CD4-positive, alpha-beta T cell treated with Interleukin-15 for 1 hour (primary cell): ENCODE measurements around the gene HSD17B2.

Source experiments
- DNase-seq: peaks from one replicate; pipeline ENCODE4 v3.0.0-alpha.2; 2020

The HSD17B2 gene

DNA sequence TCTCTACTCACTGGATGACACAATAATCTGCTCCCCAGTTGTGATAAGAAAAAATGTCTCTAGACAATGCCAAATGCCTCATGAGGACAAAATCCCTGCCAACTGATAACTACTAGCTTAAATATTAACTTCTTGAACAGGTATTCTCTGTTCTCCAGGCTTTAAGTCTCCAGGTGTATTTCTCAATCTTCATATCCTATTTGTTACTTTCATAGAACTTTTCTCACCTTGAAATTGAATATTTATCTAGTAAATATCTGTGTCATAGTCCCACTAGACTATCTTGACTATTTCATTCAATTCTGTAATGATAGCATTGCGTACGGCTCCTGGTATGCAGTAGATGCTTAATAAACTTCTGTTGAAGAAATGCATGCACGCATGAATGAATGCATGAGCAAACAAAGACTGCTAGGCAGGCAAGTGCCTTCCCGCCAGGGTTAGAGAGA, 15.9 kb downstream of the HSD17B2 start:
- no peak for DNase-seq

DNA sequence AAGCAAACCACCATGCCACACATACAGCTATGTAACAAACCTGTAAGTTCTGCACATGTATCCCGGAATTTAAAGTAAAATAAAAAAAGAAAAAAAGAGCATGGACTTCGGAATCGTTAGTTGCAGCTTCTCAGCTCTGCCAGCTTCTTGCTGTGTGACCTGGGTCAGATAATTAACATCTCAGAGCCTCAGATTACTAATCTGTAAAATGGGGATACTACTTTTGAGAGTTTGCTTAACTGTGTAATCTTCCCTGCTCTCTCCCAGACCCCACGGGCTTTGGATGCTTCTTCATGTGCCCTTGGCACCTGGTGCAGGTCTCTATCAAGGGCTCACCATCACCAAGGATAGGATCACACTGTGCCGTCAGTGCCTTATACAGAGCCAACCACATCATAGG, 16.6 kb downstream of the HSD17B2 start:
- no peak for DNase-seq

DNA sequence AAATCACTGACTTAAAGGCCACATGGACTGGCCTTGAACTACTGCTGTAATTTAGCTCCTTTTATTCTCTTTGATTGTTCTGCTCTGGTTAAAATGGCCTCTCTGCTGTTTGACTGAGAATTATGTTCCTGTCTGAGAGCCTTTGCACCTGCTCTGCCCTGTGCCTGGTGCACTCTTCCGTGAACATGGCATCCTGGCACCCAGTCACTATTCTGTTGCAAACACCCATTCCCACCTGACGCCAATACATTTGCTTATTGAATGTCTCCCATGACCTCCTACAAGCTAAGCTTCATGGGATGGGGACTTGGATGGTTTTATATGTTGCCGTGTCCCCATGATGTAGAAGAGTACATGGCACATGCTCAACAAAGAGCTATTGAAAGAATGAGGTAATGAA, 20.1 kb downstream of the HSD17B2 start:
- no peak for DNase-seq

DNA sequence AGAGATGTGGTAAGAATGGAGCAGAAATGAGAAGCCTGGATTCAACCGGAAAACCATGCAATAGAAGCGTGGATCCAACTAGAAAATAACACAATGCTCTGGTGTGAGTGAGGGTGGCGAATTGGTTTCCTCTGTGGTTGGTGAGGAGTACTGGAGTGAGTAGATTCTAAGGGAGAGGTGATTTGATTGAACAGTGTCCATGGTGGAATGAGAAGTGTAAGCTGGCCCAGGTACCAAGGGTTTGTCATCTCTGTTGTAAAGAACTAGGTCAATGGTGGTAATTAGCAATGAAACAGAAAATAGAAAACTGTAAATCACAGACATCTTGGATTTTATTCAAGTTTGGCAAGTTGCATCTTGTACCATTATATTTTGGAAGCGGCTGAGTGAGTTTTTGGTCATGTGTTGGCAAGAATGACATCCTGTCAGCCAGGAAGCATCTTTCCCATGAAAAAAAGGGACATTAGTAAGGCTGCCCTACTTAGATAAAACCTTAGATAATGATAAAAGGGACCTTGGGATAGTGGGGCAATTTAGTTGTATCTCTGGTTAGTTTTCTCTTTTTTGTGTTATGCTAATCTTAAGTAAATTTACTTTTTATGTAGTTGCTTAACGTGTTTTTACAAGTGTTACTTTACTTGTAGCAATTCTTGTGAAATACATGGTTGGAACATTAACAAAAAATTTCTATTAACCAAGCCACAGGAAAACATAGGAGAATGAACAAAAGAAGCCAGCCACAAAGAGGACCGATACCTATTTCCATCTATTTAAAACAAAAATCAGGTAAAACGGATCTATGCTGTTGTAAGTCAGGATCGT, 20.9 kb downstream of the HSD17B2 start:
- DNase-seq, result no peak

DNA sequence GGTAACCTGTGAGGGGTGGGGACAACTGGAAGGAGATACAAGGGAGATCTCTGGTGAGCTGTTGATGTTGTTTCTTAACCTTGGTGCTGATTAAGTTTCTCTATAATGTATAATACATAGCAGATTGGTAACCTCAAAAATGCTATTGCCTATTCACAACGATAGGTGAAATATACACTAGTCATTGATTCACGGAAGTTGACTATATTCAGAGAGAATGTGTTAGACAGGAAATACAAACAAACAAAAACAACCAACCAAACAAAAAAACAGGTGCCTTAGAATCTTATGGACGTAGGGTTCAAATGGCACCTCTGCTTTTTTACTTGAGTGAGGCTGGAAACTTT, 21.5 kb downstream of the HSD17B2 start:
- no peak for DNase-seq

DNA sequence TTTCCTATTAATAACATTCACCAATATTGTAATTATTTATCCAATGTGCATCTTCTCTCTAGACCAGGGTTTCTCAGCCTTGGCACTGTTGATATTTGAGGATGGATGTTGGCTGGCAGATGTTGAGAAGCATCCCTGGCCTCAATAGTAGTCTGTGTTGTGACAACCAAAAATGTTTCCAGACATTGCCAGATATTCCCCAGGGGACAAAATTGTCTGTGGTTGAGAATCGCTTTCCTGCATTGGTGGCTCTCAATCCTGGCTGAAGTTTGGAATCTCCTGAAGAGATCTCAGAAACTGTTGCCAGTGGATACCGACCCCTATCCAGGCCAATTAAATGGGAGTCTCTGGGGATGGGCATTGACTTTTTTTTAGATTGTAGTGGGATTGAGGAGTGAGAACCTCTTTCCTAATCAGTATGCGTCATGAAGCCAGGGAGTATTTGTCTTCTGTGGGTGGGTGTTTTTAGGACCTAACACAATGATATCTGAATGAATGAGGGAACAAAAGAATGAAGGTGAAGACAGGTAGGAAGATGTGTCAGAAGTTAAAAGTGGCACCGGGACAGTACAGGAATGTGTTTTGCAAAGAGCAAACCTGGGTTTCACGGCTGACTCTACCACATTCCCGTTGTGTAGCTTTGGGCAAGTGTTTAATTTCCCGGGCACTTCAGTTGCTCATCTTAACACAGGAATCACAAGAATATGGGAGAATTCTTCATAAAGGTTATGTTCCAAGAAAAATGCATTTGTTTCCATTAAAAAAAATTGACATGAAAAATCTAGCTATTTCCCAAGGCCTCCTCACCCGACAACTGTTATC, 24.3 kb downstream of the HSD17B2 start:
- no peak for DNase-seq

DNA sequence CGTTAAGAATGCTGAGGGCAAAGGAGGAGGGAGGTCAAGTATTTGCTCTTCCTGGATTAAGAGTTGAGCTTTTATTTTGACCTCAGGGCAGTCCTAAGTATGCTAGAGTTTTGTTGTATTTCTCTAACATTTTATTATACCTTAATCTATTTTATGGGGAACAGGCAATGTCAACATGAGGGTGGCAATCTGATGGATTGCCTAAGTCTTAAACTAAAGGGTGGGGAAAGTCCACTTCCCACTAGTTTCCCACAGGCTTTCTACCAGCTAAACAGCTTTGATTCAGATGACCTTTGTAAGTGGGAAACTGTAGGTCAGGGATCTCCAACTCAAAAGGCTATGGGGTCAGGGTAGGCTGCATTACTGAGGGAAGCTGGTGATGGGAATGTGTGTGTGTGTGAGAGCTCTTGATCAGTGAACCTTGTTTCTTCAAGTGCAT, 24.9 kb downstream of the HSD17B2 start:
- DNase-seq, result no peak

DNA sequence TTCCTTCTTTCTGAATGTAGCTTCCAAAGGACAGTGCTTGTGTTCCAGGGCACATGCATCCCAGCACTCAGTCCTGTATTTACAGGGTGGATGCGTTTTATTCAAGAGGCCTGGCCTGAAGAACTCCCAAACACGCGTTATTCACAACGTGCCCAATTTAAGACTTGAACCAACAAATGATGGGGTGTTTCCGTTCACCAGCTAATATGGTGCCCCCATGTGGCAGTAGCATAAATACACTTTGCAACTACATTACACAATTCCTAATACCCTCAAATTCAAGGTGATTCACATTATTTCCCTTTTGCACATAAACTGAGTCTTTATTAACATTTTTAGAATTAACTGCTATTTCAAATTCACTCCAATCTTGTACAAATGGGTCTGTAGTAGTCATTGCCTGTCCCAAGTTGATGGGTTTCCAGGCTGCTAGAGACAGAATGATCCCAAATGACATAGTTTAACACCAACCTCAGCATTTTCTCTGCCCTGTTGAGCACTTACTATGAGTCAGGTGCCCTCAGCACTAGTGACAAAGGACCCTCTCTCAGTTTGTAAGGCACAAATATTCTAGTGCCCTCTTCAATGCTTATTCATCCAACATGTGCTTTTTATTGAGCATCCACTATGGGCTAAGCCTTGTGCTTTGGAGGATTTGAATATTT, 26.9 kb downstream of the HSD17B2 start:
- no peak for DNase-seq

DNA sequence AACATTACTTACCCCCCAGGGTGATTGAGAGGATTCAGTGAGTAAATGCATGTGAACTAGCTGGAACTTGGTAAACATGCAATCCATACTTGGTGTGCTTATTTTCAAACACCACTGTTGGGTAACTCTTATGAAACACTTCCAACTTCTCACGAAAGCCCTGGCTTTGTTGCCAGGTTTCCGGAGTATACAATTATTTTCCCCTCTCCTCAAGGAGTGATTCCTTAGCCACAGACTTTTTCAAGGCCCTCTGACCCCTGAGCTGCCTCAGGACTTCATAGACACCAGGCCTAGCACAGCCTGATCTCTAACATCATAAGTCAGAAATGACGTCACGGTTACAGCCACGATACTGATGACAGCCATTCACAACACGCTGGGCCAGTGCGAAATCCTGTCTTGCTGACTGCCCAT, 27.6 kb downstream of the HSD17B2 start:
- DNase-seq, result no peak

DNA sequence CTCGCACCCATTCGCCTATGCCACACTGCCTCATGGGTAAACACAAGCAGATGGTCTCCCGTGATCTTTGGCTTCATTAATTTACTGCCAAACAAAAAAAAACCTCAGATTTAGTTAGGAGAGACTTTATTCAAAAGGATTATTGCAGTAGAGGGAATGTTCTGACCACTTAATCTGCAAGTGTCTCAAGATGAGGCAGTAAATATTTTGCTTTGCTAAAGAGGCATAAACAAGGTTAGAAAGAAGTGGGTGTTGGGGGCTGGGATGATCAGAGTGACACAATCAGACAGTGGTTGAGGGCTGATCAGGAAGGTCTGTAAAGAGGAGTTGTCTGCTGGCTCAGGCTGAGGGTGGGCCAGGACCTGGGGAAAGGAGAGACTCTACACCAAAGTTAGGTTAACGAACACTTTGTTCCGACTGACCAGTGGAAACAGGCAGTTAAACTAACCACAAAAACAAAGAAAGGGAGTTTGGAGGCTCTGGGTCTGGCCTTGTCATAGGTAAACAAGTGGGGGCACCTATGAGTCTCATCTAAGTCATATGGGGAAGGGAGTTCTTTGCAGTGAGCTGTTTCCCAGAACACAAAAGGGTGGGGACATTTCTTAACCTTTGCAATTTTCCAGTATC, 28.5 kb downstream of the HSD17B2 start:
- no peak for DNase-seq

DNA sequence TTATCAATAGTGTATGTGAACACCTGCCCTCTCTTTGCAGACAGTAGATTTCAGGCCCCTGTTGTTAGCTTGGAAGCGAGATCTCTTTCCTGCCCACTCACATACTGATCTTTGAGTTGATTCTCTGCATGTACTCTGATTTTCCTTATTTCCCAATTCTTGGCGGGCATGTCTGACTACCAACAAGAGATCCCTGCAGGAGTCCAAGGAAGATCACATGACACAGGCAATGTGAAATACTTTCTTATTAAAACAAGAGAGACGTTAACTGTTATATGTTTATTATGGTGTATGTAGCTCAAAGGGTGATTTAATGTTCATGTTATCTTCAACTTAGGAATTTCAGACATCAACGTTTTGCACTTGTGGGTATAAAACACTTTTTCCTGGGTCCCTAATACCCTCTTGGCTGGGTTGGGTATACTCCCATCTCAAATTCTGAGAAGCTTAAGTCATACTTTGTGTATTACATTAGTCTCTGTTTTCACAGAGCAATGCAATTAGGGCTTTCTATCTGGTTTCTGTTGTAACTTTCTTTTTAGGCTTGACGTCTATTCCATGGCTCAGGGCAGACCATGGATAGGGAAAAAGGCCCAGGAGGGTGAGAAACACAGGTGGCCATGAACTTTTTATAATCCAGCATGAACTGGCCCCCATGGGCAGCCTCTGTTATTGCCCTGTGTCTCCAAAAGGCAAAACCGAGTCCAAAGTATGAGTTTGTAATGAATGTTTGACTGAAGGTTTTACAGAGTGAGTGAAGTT, 32.2 kb downstream of the HSD17B2 start:
- DNase-seq, result no peak

DNA sequence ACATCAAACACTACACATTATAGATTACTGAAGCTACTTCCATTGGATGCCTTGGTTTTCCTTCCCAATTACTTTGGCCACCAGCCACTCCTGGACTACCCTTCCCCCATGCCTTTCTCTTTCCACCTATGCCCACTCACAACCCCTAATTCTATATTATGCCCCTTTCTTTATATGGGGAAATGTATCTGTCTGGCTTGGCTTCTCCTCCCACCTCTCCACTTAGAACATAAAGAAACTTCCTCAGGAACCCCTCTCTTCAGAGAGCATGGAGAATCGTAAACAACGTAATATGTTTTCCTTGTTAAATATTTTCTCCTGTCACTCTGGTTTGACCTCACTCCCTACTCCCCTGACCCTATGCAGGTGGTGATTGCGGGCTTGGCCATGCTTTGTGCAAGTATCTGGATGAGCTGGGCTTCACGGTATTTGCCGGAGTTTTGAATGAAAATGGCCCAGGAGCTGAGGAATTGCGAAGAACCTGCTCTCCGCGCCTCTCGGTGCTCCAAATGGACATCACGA, 32.8 kb downstream of the HSD17B2 start:
- no peak for DNase-seq

DNA sequence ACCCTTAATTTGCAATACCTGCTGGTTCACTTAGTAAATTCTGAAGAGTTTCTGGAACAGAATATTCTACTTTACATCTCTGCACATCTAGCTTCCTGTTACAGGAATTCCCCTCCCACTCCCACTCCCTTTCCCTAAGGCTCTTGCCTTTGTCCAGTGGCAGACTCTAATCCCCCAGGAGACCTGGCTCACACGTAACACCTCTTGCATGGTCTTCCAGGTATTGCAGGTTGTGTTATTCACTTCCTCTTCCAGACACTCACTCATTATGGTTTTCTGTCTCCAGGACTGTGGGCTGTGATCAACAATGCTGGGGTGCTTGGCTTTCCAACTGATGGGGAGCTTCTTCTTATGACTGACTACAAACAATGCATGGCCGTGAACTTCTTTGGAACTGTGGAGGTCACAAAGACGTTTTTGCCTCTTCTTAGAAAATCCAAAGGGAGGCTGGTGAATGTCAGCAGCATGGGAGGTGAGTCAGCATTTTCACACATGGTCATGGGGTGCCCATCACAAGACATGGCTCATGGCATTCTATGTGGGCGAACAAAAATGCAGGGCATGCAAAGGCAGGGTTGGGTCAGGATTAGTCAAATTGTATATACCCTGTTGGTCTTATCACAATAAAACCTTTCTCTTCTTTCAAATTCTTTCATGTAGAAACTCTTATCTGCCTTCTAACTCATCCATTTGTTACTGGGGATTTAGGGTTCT, 35.8 kb downstream of the HSD17B2 start:
- DNase-seq, result no peak

DNA sequence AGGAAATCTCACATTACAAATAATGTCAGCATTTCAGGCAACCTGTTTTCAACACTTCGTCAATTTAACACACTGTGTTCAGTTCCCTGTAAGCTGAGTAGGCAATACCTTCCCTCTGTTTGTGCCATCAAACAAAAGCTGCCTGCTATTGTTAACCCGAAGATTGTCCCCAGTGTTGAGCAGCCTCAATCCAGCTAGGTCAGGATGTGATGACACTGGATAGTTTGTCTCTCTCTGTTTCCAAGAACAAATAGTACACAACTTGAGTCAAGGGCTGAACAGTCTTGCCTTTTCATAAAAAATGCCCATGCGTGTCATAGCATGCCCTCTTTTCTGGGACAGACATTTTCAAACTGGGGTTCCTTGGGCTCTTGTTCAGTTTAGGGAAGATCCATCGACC, 36.4 kb downstream of the HSD17B2 start:
- no peak for DNase-seq

DNA sequence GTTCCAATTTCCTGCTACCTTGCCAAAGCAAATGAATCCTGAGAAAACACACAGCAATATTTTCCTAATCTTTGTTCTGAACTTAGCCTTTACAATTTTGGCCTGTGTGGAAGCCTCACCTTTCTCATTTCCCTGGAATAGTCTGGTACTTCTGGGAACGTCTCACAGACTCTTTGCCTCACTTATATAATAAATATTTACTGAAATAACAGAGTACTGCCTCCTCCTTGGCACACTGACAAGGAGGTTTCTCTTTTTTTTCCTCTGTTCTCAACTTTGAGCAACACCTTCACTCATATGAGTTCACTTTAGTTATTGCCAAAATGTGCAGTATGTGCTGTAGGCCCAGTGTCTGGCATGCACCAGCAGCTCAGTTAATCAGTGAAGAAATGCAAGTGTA, 37.3 kb downstream of the HSD17B2 start:
- no peak for DNase-seq

DNA sequence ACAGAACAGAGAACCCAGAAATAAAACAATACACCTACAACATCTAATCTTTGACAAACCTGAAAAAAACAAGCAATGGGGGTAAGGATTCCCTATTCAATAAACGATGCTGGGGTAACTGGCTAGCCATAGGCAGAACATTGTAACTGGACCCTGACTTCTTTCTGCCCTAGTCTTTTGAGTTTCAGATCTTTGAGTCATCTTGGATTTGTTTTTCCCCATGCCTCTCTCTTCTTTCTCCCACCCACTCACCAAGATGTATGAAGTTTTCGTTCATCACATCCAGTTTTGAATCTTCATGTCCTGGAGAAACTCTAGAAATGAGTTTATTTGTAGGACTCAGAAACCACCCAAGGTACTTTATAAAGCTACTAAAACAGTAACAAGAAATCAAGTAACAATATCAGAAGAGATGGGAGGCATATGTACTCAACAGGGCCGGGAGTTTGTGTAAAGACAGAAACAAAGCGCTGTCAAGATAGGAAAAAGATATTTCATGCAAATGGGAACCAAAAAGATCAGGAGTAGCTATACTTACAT, 39.0 kb downstream of the HSD17B2 start:
- DNase-seq, result no peak

DNA sequence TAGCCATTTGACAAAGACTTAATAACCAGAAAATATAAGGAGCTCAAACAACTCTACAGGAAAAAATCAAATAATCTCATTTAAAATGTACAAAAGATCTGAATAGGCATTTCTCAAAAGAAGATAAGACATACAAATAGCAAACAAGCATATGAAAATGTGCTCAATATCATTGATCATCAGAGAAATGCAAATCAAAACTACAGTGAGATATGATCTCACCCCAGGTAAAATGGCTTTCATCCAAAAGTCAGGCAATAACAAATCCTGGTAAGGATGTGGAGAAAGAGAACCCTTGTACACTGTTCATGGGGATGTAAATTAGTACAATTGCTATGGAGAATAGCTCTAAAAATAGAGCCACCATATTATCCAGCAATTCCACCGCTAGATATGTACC, 43.1 kb downstream of the HSD17B2 start:
- no peak for DNase-seq

DNA sequence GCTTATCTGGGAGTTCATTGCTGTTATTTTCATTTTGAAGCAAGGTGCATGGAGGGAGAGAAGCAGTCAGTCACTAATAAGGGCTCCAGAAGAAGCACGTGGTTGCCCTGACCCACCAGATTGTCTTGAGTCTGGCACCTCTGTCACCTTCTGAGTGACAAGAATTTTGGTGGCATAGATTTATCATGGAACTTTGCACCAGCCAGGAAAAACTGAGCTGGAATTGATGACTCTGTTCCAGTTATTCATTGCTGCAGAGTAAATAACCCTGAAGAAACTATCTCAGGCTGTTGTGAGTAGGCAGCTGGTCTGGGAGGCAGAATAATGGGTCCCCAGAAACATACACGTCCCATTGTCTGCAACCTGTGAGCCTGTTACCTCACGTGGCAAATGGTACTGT, 44.8 kb downstream of the HSD17B2 start:
- DNase-seq, result no peak

DNA sequence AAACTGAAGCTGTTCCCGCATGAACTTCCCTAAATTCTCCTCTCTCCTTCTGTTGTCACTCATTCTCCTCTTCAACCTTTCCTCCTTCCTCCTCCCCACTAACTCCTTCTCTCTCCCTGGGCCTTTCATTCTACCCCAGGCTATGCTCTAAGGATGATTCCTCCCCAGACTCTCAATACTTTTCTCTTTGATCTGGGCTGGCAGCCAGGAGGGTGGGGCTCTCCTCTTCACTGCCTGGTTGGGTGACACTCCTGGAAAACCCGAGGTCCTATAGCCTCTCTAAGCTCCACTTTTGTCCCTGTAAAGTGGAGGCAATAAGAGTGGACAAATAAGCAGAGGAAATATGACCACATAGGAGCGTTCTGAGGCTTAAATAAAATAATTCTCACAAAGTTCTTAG, 46.2 kb downstream of the HSD17B2 start:
- DNase-seq, result no peak

DNA sequence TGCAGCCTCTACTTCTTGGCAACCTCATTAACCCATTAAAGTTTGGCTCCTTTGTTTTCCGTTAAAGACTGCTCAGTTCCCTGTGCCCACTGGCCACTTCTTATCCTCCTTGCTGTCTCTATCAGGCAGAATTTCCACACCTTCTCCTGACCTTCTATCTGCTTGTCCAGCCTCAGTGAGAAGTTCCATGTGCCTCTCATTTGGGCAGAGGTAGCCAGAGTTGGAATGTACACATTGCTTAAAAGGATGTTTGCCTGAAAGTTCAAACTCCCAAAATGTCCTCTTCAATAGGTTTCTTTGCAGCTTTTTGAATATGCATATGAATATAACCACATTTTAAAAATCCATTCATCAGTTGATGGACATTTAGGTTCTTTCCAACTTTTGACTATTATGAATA, 47.0 kb downstream of the HSD17B2 start:
- DNase-seq, result no peak

DNA sequence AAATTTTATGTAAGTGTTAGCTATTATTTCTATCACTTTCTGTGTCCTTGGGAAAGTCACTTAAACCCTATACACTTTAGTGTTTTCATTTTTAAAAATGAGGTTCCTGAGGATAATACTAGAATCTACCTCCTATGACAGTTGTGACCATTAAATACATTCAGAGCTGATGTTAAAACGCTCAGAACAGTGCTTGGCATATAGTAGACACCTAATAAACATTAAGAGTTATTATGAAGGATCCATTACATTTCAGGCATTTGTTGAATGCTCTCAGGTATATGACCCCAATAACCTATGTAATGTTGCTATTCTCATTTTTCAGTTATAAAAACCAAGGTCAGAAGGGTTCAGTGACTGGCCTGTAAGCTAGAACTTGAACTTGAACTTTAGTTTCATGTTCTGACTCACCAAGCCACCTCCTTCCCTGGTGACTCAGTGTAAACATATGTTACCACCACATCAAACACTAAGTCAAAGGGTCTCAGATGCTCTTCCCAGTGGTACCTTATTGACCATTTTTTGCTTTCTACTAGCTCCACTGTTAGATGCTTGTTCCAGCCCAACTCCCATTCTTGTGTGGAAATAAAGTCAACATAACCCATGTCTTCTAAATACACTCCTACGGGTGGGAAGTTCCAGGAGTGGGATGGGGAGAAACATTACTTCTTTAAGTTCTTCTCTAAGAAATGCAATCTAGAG, 47.6 kb downstream of the HSD17B2 start:
- no peak for DNase-seq
